Dedifferentiated amniotic fluid mesenchymal stem cell (primary cell): ENCODE data around the gene AKR1D1.

Source experiments
- DNase-seq: peaks from one replicate; pipeline ENCODE4 v3.0.0-alpha.2; 2016; ENCODE audit errors: extremely low spot score

The AKR1D1 gene

DNA sequence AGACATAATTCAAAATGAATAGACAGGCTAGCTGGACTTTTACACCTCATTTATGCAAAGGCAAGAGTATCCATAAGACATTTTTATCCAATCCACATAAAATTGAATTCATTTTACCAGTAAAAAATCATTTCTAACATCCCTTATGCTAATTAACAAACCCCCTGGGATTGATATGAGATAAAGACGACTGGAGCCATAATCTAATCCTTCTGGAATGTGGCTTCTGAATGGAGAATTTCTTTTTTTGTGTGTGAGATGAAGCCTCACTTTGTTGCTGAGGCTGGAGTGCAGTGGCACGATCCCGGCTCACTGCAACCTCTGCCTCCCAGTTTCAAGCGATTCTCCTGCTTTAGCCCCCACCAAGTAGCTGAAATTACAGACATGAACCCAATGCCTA, 90.4 kb downstream of the AKR1D1 start:
- DNase-seq: no peak

DNA sequence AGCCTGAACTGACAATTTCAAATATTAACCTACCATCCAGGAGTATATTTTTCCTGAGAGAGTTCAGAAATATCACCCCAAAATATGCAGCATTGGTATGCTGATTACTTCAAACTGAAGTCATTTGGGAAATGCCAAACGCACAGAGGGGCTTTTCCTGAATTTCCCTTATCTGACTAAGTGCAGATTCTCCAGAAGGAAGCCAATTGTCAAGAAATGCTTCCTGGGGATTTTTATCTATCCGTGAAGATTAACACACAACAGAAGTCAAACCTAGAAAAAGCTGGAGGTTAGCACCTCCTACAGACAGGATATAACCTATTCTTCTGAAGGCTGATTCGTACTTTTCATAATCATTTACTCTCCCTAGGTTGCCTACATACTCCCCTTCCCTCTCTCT, 91.0 kb downstream of the AKR1D1 start:
- no peak for DNase-seq

DNA sequence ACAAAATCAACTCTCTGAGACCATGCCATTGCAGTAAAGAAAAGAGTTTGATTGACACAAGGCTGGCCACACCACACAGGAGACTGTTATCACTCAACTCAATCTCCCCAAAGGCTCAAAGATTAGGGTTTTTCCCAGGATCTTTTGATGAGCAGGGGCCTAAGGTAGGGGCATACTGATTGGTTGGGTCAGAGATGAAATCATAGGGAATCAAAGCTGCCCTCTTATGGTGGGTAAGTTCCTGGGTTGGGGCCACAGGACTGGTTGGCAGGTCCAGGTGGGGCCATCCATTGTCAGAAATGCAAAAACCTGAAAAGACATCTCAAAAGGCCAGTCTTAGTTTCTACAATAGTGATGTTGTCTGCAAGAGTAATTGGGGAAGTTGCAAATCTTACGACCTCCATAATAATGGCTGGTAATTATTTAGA, 91.6 kb downstream of the AKR1D1 start:
- no peak for DNase-seq
